ENCODE data around the gene SCP2.

Gene SCP2

DNA sequence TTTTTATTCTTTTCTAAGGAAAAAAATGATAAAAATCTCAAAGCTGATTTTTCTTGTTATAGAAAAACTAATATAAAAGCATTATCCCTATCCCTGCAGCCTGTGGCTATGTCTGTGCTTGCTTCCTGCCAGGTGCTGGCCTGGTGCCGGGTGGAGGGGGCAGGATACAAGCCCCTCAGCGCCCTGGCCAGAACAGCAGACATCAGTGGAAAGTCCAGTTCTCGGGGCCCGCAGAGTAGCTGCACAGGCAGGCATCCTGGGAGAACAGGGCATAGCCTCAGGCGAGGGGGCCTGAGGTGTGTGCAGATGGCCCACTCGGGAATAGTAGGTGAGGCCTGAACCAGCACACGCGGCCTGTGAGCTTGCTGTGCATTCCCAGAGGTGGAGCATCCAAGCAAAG, 158.3 kb downstream of the SCP2 start:
- DNase-seq, result no peak

DNA sequence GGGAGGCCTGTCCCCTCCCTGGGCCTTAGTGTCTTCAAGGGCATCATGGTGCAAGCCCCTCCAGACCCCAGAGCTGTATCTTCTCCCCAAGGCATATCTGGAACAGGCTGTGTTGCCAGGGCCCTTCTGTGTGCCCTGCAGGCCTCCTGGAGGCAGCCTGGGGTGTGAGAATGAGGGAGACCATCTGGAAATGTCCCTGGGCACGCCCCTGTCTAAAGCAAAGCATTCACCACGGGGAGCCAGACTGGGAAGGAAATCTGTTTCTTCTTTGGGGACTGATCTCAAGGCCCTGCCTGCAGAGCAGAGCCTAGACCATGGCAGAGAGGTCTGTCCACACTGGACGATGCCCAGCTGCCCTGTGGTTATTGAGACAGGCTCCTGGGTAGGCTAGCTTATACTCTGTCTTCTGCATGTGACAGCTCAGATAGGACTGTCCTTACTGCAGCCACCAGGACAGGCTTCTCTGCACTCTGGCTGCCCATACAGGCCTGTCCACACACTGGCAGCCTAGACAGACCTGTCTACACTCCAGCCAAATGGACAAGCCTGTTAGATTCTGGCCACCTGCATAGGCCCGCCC, 159.5 kb downstream of the SCP2 start:
- DNase-seq, result no peak

- no peak for DNase-seq
Measured at GRCh38 chr1:53087332-53088285, 160.5 kb downstream of the SCP2 start.

- DNase-seq, result no peak
Measured at GRCh38 chr1:53088616-53089300, 161.7 kb downstream of the SCP2 start.

DNA sequence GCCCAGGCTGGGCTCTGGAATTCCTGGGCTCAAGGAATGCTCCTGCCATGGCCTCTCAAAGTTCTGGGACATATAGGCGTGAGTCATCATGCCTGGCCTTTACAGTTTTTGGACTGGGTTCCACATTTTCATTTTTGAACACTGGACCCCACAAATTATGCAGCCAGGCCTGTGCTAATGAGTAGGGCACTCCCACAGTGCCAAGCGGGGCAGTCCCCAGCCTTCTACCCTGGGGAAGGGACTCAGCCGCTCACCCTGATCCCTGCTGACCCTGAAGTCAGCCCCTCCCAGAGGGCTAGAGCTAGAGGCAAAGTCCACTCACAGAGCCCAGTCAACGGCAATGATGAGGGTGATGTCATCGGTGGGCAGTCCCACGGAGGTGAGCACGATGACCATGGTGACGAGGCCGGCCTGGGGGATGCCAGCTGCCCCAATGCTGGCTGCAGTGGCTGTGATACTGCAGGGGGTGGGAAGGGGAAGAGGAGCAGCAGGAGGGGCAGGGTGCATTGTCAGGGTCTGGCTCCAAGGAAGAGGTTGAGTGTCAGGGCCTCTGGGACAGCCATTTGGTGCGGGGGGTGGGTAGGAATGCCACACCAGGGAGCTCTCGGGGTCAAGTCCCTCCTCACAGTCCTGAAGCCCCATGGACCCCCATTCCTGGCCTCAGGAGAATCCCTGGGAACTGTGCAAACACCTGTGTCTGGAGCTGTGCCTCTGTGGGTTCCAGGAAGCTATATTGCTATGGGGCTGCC, 162.6 kb downstream of the SCP2 start:
- DNase-seq, result no peak

DNA sequence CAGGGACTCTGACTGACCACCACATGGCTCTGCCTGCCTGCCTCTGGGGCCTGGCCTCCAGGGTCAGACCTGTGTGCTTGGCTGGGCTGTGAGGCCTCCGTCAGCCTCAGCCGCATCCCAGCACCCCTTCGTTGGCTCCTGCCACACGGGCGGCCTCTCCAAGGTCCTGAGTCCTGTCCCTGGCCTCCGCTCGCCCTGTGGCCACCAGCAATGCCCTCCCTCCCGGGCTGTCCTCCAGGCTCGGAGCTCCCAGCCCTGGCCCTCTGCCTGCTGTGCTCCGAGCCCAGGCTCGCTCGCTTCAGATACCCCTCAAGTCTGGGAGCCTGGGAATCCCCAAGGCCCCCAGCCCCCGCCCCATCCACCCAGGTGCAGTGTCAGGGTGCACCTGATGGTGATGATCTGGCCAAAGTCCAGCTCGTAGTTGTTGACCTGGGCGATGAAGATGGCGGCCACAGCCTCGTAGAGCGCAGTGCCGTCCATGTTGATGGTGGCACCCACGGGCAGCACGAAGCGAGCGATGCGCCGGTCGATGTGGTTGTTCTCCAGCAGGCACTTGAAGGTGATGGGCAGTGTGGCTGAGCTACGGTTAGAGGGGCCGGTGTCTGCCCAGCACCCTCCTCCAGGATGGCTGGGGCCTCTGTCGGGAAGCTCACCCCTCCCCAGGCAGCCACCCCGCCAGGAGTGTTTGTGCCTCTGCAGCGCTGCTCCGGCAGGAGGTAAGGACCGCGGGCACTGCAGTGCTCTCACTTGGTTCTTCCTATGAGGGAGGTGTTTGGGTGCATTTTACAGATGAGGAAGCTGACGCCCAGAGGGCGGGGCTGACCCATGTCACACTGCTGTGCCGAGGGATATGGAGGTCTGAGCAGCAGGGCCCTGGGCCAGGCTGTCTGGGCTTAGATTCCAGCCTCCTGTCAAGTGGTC, 163.4 kb downstream of the SCP2 start:
- DNase-seq, result no peak

DNA sequence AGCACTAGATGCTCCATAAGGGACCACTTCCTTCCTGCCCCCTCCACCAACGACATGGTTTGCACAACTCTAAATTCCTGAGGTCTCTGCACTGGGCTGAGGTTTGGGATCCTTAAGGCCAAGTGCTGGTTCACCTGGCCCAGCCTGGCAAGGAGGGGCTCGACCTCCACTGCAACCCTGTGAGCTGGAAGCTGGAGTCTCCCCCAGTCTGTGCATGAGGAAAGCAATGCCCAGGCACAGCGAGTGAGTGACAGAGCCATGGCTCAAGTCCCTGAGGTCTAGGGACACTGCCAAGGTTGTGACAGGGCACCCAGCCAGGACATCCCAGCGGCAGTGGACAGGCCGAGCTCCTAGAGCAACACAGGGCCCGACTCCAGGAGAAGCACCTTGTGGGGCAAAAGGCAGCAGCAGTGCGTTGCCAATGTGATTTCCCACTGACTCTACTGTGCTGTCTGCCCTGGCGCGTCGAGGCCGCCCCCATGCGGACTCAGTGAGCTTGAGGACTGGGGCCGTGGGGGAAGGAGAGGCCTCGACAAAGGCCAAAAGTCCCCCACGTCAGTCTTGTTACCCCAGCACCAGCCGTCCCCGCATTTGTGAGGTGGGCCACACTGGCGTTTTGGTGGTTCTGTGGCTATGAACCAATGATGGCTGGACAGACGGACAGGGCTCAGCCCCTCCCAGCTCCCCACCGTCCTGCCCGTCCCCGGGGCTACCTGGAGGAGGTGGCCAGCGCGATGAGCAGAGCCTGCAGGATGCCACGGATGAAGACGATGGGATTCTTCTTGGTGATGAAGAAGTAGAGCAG, 165.0 kb downstream of the SCP2 start:
- DNase-seq, result no peak

GRCh38 chr1:53092659-53093450, 165.8 kb downstream of the SCP2 start:
- DNase-seq, result no peak

GRCh38 chr1:53093451-53093754, 166.3 kb downstream of the SCP2 start:
- no peak for DNase-seq

DNA sequence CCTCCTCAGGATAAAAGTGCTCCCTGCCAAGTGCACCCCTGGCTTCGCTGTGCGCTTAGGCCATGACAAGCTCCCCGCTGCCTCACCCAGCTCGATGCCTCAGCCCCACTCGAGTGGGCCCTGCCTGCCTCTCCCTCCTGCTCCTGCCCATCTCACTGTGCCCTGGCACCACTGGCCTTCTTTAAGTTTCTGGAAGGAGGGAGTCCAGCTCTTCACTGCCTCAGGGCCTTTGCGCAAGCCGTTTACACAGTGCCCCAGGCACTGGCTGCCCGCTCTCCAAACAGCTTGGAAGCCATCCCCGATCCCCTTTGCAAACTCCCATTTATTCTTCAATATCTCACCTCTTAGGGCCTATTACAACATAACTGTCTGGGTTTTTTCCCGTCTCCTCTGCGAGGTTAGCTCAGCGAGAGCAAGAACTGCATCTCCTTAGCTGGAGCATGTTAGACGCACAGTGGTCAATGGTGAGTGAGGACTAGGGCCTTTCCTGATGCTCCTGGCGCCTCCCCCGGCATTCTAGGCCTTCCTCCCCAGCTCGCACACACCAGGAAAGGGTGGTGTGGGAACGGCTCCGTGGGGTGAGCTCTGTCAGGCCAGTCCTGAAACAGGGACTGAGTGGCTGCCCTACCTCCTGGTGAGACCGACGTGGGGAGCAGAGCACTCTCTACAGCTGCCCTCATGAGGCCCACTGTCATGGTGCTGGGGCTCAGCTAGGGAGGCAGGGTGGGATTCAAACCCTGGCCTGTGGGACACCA, 166.9 kb downstream of the SCP2 start:
- DNase-seq, result no peak

DNA sequence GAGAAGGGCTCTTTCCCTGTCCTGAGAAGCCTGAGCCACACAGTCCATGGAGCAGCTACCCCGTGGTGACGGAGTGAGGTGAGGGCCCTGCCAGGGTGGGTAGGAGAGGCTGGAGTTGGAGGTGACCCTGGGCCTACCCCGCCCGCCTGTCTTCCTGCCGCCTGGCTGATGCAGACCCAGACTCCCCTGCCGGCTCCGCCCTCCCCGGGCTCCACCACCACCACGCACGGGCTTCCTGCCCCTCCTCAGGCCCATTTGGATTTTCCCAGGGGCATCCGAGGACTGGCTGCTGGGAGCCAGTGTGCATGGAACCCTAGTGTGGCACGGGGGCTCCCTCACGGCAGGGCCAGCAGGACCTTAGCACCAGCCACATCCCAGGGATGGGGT, 167.4 kb downstream of the SCP2 start:
- DNase-seq, result no peak
